GM19099 (cell line): Measurements from ENCODE around the gene PPA1.

Experiments
- POLR2A ChIP-seq: IDR thresholded peaks from 3 replicates; pipeline ENCODE4 v1.6.1; 2011; ENCODE audit warnings: low read depth; ENCODE audit not compliant: insufficient read length; ENCODE audit errors: extremely low read depth

The PPA1 gene

GRCh38 chr10:70164163-70164562 is 69.1 kb downstream of the PPA1 start:
- no peak for TF ChIP-seq POLR2A

- TF ChIP-seq POLR2A: no peak
These were observed 69.8 kb downstream of the PPA1 start for GRCh38 chr10:70163448-70163847.

- TF ChIP-seq POLR2A: no peak
These were observed 70.4 kb downstream of the PPA1 start for GRCh38 chr10:70162892-70163201.

GRCh38 chr10:70162151-70162891 is 70.9 kb downstream of the PPA1 start:
- no peak for TF ChIP-seq POLR2A

- TF ChIP-seq POLR2A: no peak
These were observed 72.4 kb downstream of the PPA1 start for GRCh38 chr10:70160798-70161197.

- TF ChIP-seq POLR2A: no peak
These were observed 75.1 kb downstream of the PPA1 start for GRCh38 chr10:70158113-70158512.

- no peak for TF ChIP-seq POLR2A
These were observed 77.9 kb downstream of the PPA1 start for GRCh38 chr10:70155255-70155838.
